Measurements from ENCODE around the gene FAM171A1.
"Not testable (repeated sequence)": the region's sequence is repeated elsewhere in the genome, so short reads cannot be mapped to it uniquely, and the experiment has no call there.

Gene FAM171A1

DNA sequence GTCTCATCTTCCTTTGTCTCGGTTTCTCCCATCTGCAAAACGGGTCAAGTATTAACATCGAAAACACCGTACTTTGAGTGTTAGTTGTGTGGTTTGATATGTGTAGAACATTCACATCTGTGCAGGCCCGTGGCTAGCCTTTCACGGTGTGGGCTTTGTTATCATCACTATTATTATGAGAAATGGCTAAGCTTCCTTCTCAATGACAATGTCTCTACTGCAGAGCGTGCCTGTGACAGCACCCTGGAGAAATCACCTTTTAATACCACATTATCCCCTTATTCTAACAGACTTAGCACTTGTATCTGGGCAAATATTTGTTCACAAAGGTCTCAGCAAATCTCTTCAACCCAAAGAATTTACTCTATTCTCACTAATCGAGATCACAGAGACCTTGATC is 55.8 kb downstream of the FAM171A1 start:
- no peak for DNase-seq

DNA sequence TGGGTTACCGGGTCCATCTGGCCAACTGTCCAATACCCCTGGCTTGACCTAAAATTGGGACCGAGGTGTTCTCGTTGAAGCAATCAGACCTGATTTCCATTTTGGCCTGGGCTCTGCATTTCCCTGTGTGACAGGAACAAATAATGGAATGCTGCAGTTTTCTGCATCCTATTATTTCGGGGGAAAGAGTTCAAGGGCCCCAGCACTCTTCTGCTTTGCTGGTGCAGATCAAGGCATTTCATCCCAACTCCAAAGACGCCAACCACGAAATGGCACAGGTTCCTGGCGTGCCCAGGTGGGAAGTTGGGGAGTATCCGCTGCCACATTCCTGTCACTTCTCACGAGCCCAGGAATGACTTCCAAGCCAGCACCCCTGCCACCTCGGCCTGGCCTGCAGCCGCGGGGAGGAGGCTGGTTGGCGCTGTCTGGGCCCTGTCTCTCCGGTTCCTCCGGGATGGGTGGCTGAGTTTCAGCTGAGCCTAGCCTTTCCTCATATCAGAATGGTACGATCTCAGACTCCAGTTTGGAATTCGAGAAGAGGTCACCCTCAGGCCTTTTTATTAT is 56.5 kb downstream of the FAM171A1 start:
- DNase-seq: no peak

DNA sequence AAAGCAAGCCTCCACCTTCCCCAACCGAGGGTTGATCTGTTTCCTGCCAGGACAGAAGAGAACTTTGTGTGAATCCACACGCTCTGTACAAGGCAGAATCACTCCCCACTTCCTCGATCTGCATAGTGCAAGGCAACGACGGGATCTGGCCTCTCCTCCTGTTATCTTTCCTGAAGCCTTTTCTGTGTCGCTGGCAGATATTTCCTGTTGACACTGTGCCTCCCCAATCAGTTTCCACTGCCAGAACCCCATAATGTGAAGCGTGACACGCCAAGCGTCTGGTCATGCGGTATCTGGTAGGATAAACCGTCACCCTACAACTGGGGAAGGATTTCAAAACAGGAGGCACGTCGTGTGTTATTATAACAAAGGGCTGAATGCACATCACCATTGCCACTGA is 57.2 kb downstream of the FAM171A1 start:
- DNase-seq: no peak

DNA sequence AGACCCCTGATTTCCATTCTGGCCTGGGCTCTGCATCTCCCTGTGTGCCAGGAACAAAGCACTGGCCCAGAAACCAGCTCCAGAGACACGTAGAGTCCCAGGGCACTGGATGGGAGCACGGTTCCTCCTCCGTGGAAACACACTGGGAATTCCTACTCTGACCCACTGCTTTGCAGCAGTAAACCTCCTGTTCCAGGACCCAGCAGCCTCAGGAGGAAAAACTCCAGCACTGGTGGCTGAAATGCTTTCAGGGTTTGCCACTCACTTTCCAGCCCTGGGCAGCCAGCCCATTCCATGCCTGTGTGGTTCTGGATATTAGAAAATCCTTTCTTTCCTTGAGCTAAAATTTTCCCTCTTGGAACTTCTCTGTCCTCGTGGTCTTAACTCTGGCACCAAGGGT is 58.0 kb downstream of the FAM171A1 start:
- no peak for DNase-seq

DNA sequence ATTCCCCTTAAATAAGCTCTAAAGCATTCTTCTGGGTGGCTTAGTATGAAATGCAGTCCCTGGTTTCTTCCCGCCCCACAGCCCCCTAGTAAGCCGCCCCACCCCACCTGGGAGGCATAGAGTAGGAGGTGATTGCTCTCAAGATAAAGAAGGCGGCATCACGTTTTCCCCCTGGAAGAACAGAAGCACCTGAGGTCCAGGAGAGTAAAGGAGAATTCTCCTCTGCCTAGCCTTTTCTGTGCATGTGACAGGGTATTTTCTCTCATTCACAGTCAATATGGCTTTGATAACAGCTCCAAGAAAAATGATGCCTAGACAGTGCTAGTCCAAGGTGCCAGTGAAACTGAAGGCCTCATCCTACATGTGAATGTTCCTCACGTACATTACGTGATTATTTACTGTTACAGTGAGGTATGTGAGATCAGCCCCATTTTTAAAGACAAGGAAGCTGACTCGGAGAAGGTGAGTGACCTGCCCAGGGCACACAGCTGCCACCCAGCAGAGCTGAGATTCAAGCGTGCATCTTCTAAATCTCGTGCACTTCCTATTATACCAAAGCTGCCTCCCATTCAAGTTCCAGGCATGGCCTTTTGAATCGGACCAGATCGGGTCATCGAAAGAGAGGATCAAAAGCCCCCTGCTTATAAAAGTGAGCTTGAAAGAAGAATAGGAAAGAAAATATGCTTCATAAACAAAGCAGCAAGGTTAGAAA is 59.4 kb downstream of the FAM171A1 start:
- DNase-seq: no peak

DNA sequence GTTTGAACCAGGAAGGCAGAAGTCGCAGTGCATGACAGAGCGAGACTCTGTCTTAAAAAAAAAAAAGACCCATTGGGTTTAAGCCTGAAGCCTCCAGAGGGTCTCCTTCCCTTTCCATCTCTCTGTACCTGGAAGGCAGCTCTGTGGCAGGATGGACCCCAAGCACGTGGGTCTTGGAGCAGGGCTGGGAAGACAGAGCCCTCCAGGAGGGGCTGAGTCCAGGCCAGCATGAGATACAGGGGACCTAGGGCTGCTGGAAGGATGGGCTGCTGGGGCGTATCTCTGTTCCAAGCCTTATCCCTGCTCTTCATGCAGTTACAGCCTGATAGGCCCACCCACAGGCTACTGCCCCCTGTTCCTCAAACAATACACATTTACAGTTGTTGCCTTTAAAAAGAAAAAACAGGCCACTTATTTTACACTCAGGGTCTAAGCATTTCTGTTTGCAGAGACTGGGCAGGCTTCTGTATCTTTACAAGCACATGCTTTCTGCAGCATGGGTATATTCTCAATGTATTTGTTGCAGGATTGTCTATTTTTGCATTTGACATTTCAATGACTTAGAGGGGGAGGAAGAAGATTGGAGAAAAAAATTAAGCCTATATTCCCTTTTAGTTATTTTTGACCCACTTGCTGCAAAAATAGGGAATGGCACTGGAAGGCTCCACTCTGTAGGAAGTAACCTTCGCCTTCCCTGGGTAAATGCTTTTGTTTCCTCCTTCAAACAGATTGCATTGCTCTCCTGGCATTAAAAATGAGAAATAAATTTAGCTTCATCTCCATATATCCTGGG is 60.1 kb downstream of the FAM171A1 start:
- no peak for DNase-seq

DNA sequence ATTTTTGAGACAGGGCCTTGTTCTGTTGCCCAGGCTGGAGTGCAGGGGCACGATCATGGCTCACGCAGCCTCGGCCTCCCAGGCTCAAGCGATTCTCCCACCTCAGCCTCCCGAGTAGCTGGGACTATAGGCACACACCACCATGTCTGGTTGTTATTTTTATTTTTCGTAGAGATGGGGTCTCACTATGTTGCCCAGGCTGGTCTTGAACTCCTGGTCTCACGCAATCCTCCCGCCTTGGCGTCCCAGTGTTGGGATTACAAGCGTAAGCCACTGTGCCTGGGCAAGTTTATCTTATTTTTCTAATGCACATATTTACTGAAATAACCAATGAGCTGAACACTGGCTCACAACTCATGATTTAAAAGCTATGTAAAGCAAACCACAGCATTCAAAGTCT is 61.9 kb downstream of the FAM171A1 start:
- no peak for DNase-seq

DNA sequence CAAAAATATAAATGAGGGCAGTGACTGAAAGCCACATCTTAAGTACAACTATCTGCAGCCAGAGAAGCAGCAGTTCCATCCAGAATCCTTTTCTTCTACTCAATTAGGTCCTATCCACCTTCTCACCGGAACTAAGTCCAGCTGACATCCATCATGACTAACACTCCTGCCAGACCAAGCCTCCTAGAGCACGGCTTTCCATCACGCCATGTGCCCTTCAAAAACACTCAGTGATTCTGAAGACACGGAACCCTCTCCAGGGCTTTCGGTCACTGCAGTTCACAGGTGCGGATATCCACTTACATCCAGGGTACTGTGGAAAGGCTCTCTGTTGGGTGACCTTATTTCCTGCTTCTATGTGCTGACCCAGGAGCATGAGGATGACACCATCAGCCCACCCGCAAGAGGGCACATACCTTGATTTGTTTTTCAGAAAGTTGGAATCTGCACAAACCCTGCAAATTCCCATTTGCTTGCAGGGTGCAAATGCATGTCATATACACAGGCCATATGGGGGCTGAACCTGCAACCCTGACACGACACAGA is 64.3 kb downstream of the FAM171A1 start:
- no peak for DNase-seq

DNA sequence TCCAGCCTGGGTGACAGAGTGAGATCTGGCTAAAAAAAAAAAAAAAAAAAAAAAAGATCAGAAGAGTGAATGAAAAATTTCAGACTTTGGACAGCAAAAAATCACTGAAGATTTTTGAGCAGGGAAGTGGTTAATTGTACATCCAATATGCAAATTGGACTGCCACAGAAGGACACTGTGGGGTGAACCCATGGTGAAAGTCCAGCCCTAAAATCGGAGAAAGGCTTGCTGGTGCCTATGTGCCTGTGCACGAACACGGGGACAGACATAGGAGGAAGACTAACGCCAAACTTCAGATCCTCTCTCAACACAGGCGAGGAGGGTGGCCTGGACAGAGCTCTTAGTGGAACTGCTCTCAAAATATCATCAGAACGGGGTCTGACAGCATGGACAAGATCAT is 65.5 kb downstream of the FAM171A1 start:
- DNase-seq: no peak

DNA sequence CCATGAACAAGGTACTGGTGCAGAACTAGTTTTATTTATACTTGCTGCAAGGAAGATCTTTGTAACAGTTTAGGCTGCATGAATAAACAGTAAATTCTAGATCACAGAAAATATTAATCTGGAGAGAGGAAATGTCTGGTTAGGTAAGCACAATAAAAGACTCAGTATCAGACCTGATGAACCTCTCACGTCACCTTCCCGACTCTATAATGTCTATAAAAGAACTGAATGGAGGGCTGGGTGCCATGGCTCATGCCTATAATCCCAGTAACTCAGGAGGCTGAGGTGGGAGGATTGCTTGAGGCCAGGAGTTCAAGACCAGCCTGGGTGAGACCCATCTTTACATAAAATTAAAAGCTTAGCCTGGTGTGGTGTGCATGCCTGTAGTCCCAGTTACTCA is 65.9 kb downstream of the FAM171A1 start:
- DNase-seq: no peak

DNA sequence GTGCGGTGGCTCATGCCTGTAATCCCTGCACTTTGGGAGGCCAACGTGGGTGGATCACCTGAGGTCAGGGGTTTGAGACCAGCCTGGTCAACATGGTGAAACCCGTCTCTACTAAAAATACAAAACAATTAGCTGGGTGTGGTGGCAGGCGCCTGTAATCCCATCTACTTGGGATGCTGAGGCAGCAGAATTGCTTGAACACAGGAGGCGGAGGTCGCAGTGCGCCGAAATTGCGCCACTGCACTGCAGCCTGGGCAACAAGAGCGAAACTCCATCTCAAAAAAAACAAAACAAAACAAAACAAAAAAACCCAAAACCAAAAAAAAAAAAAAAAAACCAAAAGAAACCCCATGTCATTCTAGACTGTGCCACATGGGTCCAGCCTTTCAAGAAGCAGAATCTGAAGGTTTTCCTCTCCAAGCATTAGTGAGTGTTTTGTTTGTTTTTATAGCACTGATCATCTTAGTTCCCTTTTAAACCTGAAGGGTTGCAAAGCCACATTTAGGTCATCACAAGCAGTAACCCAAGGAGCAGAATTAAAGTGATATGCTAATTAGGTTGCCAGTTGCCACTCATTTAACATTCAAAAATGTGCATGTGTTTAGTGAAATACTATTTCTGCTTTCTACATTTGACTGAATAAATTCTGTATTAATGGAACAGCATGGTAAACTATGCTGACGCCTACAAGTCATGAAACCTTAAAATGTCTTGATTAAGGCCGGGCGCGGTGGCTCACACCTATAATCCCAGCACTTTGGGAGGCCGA is 68.7 kb downstream of the FAM171A1 start:
- not testable (repeated sequence) for DNase-seq

DNA sequence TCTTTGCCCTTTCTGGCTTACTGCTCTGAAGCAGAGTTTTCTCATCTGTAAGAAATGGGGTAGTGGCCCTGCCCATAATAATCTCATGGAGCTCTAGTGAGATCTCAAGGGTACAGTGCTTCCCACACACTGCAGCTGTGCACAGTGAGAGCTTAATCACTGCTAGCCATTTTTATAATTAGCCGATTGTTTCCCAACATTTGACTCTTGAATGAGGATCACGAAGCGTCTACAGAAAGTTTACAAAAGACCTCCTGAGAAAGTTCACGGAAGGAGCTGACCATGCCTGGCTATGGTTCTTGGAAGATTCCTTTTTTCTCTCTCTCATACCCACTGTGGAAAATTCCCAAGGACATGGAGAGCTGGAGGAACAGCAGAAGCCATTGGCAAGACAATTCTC is 70.4 kb downstream of the FAM171A1 start:
- no peak for DNase-seq

DNA sequence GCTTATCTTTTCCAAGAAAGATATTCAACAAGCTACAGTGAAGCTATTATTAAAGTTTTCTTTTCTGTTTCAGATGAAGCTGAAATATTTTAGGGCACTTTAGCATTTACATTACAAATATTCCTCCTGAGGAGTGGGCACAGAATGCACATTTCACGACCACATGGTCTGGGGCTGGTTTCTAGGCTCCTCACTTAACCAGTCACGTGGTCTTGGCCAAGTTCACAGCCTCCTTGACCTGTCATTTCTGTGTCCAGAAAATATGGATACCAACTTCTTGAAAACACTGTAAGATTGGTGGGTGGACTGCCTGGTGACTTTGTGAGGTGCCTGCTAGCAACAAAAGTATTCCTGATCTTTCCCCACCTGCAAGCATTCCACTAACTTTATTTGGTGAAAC is 70.9 kb downstream of the FAM171A1 start:
- no peak for DNase-seq

DNA sequence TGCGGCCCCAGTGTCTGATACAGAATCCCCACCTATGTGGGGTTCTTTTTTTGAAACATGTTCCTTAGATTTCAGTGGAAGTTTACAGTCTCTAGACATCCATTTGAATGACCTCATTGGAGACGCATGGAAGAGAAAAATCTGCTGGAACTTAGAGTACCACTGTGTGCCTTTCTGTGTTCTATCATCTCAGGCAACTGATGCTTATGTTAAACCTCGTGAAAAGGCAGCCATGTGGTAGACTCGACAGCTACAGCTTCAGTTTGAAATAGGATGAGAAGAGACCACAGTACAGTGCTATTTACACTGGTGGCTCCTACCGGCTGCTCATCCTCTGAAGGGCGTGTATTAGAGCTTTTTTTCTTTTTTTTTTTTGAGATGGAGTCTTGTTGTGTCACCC is 74.4 kb downstream of the FAM171A1 start:
- no peak for DNase-seq

DNA sequence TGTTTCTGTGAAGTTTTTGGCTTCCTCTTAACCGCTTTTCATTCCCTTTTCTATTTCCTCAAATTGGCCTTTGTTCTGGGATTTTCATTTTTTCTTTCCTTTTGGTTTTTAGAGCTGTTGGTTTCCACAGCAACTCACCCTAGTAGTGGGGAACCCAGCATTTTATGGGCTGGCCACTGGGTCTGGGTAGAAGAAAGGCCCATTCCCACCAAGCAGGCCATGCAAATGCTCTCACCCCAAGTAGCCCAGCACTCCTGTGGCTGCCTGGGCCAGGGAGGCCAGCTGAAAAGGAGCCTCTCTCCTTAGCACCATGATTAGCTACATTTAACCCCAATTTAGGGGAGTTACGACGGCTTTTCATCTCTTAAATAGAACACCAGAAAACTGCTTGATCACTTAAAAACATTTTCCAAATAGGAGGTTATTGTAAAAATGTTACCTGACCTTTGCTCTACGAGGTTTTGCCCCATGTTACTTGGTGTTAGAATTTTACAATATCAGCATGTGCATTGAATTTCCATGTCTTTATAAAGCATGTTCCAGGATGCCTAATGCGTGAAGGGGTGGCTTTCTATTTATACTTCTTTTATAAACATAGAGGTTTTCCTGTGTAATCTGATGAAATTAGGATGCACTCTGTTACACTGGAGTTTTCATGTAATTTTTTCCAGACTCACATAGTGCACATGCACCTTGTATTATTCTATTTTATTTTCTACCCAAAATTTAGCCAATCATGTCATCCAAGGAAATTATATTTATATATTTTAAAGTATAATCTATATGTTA is 75.4 kb downstream of the FAM171A1 start:
- DNase-seq: no peak

DNA sequence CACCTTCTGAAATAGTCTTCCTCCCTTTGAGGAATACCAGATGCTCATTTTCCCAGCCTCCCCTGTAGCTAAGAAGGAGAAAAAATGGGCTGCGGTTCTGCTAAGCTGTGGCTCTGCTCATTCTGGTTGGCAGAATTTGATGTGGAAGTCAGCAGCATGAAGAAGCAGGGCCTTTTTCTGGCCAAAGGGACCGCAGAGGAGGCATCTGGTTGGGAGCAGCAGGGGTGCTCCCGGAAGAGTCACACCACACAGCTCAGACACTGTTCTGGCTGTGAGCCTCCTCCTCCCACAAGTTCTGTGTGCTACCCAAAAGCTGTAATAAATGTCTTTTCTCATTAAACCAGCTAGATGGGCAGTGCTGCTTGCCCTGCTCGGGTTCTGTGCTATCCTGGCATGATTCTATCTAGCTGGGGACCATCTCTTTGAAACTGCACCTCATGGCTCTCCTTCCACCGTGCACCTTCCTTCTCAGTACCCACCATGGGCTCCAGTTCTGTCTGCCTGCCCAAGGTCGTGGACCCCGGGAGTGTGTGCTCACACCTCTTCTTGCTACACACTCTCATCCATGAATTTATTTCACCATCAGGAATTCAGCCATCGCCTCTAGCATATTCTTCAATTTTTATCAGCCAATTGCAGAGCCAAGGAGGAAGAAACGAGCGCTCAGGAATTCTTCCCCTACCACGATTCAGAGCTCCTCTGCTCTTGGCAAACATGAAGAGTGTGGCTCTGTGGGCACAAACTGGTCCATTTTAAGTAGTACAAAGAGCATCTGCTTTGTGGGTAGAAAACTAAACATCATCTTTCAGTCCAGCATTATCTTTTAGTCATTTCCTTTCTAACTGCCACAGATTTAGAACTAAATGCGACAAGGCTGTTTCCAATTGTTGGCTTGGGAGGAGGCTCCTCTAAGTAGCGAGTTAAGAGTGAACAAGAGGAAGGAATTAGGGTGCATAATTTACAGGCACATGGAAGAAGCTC is 76.9 kb downstream of the FAM171A1 start:
- no peak for DNase-seq

DNA sequence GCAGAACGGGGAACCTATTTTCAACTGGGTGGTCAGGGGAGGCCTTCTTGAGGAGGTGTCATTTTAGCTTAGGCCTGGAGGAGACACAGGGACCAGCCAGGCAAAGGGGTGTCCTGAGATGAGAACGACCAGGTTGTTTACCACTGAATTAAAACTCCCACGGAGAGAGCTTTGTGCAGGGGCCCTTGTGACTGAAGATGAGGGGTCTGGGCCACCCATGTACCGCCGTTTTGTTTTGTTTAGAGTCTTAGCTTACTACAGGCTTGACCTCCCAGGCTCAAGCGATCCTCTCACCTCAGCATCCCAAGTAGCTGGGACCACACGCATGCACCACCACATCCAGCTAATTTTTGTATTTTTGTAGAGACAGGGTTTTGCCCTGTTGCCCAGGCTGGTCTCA is 80.4 kb downstream of the FAM171A1 start:
- no peak for DNase-seq

DNA sequence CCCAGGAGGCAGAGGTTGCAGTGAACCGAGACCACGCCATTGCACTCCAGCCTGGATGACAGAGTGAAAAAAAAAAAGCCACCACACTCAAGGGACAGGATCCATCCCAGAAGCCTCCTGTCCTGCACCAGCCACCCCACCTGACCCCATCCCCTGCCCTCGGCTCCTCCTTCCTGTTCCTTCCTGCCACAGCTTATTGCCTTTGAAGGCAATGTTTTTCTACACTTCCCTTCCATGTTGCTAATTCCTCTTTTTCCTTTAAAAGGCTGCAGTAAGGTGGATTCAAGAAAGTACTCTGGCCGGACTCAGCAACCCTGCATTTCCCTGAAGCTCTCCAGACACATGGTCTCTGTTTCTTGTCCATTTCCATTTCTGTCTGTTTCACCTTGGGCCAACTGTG is 80.9 kb downstream of the FAM171A1 start:
- no peak for DNase-seq

DNA sequence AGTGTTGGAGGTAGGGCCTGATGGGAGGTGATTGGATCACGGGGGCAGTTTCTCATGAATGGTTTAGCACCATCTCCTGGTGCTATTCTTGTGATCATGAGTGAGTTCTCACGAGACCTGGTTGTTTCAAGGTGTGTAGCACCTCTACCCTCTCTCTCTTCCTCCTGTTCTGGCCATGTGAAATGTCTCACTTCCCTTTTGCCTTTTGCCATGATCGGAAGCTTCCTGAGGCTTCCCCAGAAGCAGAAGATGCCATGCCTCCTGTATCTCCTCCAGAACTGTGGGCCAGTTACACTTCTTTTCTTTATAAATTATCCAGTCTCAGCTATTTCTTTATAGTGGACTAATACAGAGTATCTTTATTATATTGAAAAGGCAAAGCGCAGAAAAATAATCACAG is 90.1 kb downstream of the FAM171A1 start:
- DNase-seq: no peak

DNA sequence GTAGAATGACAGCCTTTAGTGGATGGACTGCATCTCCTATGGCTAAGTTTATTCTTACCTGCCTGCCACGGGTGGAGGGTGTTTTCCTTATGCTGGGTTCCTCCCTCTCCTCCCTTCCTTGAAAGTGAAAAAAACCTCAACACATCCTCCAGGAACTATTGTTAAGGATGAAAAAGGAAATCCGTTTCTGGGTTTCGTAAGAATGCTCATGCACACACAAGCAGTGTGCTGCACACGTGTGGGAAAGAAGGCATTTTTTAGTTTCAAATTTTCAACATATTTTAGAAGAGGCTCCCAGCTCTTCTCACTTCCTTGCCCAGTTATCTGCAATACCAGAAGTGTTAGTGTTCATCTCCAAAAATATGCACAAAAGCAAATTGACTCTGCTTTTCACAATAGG is 90.6 kb downstream of the FAM171A1 start:
- no peak for DNase-seq

DNA sequence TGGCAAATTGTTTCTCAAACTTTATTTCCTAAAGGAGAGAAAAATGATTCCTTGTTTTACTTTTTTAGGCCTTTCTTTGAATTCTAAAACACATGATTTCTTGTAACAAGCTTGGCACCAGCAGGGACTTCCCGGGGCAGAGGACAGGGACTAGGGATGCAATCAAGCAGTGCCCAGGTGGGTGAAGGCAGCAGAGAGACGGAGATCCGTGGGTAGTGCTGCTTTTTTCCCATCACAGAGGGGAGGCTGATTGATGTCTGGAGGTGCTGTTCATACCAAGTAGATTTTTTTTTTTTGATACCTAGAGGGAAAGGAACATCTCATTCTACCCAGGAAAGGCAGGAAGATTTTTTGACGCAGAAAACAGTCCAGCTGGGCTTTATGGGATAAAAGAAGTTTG is 91.9 kb downstream of the FAM171A1 start:
- DNase-seq: no peak
